ENCODE results near the gene CARHSP1.

CARHSP1 gene

DNA sequence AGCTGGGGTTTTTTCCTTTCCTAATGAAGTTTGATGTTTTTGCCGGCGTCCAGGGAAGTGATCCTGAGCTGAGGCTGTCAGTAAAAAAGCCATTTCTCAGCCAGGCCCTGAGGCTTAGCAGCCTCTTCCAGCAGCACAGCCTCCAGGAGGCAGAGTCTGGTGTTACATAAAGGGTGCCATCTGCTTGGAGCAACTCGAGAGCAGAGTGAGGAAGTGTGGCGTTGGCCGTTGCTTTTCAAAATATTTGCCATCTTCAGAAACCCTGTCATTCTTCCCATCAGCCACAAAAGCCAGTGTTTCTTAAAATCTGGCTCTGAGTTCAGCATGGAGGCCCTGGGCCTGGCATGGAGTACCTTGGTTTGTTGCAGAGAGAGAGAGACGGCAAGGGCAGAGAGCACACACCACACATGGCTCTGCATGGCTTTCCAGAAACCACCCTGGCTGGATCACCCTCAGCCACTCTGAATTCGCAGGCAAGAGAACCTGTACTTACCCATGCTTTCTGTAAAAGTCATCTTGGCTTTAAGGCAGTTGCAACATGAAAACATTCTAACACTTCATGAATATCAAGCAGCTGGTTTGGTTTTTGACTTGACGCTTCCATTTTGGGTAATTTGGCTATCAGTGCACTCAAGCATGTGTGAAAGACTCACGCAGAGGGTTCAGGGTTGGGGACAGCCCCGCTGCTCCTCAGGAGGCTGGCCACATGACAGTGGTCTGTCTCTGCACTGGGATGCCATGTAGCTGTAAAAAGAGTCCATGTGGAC, 50.1 kb downstream of the CARHSP1 start:
- TF ChIP-seq, protein P1, sequence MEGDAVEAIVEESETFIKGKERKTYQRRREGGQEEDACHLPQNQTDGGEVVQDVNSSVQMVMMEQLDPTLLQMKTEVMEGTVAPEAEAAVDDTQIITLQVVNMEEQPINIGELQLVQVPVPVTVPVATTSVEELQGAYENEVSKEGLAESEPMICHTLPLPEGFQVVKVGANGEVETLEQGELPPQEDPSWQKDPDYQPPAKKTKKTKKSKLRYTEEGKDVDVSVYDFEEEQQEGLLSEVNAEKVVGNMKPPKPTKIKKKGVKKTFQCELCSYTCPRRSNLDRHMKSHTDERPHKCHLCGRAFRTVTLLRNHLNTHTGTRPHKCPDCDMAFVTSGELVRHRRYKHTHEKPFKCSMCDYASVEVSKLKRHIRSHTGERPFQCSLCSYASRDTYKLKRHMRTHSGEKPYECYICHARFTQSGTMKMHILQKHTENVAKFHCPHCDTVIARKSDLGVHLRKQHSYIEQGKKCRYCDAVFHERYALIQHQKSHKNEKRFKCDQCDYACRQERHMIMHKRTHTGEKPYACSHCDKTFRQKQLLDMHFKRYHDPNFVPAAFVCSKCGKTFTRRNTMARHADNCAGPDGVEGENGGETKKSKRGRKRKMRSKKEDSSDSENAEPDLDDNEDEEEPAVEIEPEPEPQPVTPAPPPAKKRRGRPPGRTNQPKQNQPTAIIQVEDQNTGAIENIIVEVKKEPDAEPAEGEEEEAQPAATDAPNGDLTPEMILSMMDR (IDR thresholded peaks at IDR 0.05; ENCODE audit: borderline replicate concordance, insufficient read depth, low read depth, low read length), result no peak
- no peak overlapping the region for H3K4me3 ChIP-seq (ENCODE audit: low read depth, low read length)

DNA sequence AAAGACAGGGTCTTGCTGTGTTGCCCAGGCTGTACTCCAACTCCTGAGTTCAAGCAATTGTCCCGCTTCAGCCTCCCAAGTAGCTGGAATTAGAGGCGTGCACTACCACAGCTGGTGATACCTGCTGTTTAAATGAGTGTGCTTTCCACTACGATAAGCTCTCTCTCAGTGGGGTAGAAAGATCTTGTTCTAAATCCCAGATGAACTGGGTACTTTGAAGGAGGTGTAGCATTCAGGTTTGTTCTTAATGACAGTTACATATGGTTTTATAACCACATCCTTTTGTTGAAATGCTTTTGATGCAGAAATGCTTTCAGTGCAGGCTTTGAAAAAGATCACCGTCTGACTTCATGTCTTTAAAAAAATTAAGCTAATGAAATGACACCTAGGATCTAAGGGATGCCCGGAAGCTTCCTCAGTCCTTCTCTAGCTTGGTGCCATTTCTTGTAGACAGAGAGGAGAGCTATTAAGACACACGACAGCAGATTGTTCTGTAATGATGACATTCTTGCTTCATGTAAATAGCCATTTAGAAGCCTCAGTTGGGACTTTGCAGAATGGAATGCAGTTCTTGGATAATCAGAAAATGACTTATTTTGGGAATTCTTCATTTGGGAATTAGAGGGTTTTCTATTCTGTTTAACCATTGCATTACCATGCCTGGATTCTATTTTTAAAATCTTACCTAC, 51.7 kb downstream of the CARHSP1 start:
- TF ChIP-seq, protein P1 (IDR thresholded peaks at IDR 0.05; ENCODE audit: borderline replicate concordance, insufficient read depth, low read depth, low read length), result no peak
- no peak overlapping the region for H3K4me3 ChIP-seq (ENCODE audit: low read depth, low read length)

DNA sequence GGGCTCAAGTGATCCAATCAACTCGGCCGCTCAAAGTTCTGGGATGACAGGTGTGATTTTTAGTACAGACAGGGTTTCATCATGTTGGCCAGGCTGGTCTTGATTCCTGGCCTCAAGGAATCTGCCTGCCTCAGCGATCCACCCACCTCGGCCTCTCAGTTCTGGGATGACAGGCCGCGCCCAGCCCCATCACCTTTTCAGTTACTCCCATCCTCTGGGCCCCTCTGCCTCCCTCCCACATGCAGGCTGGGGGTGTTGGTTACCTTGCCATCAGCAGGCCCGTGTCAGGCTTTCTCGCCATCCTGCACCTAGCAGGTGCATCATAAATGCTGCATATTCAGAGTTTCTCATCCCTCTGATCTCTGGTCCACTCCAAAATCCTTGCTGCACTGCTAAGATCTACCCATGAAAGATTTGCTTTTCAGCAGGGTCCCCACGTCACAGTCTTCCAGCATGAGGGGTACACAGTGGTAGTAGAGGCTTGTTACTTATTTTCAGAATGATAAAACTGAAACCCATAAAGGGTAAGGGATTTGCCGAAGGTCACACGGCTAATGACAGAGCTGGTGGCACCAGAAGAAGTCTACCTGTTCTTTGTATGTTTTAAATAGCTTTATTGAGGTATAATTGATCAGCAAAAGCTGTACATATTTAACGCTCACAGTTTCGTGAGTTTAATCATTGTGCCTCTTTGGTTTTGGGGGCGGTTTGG, 54.6 kb downstream of the CARHSP1 start:
- H3K4me3 ChIP-seq (ENCODE audit: low read depth, low read length), result no peak overlapping the region
- TF ChIP-seq, protein P1 (IDR thresholded peaks at IDR 0.05; ENCODE audit: borderline replicate concordance, insufficient read depth, low read depth, low read length), result no peak

DNA sequence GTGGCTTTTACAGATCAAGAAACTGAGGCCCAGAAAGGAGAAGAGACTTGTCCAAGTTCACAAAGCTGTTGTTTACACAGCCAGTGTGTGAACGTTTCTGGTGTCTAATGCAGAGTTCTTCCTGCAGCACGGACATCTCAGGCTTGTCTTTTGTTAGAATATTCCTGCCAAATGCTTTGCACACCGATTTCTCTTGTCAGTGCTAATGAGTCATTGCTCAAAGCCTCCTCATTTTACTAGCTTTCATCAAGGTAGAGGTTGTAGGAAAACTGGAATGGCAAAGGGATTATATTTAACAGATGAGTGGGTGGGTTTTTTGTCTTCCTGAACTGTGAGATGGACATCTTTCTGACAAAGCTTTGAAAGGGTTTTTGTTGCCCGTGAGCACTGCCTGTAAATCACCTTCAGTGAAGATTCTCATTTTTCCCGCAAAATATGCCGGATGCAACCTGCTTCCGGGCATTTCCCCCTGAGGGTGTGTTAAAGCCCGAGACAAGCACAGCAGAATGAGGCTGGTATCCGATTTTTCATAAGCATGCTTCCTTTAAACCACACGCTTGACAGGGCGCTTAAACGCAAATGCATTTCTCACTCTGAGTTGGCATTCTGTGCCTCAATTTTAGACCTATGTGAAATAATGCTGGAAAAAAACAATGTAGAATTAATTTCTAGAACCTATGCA, 56.5 kb downstream of the CARHSP1 start:
- TF ChIP-seq, protein P1 (IDR thresholded peaks at IDR 0.05; ENCODE audit: borderline replicate concordance, insufficient read depth, low read depth, low read length), result no peak

DNA sequence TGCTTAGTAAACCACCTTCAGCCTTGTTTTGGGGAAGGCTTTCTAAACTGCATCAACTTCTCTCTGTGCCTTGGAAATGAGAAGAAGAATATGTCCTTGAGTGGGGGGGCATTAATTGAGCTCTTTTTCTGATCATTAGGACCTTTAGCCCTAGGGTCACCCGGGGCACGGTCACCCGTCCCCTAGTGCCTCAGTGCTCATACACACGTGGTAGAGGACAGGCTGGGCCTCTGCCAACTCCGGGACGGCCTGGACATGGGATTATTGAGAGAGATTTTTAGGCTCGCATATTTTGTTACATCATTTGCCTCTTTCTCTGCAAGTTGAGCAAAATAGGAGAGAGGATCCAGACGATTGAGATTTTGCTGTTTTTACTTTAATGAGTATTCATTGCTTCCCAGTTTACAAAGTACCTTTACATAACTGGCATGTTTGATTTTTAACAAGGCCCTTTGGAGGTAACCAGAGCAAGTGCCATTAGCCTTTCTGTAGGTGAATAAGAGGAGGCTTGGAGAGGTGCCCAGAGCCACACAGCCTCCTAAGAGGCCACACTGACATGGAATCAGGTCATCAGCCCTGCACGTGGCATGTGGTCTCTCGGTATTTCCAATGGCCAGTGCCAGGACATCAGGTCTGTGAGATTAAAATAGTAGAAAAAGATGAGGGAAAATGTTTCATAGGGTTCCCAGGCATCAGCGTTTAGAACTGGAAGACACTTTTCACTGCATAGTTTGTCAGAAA, 60.0 kb downstream of the CARHSP1 start:
- TF ChIP-seq, protein P1 (IDR thresholded peaks at IDR 0.05; ENCODE audit: borderline replicate concordance, insufficient read depth, low read depth, low read length), result no peak
- no peak overlapping the region for H3K4me3 ChIP-seq (ENCODE audit: low read depth, low read length)

More for the DNA sequence above, 56.5 kb downstream of the CARHSP1 start:
- no peak overlapping the region for H3K4me3 ChIP-seq (ENCODE audit: low read depth, low read length)

DNA sequence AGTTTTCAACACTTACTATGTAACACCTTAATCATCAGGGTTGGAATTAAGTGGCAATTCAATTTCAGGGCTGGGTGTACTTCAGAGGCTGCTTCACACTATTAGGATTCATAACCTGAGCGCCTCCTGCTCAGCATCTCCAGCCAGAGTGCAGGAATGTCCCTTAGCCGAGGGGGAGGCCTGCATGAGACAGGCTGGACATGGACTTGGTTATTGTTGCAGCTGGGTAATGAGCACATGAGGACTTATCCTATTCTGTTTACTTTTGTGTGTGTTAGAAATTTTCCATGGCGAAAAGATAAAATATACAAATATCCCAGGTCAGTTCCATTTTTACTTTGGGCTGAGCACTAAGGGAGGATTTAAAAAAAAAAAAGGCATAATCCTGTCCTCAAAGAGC, 60.8 kb downstream of the CARHSP1 start:
- TF ChIP-seq, protein P1 (IDR thresholded peaks at IDR 0.05; ENCODE audit: borderline replicate concordance, insufficient read depth, low read depth, low read length), result no peak

More for the DNA sequence above, 60.8 kb downstream of the CARHSP1 start:
- no peak overlapping the region for H3K4me3 ChIP-seq (ENCODE audit: low read depth, low read length)

All from GM12875 (cell line).